Activated CD8-positive, alpha-beta memory T cell treated with anti-CD3 and anti-CD28 coated beads, Interleukin-2, amount 50 U/mL, for 4 hours (primary cell): Measurements from ENCODE around the gene ADAM19.

Experiments
- DNase-seq: peaks from one replicate; pipeline ENCODE4 v3.0.0-alpha.2; 2020

Gene ADAM19

GRCh38 chr5:157575381-157576020 is at the start of gene ADAM19:
ADAM19 (minus strand) TSS chr5:157575775; CDS start chr5:157575696, 79 bp downstream.
- peak; percentile 45 for DNase-seq

- no peak for DNase-seq
Measured at GRCh38 chr5:157624144-157624543, 48.6 kb upstream of the ADAM19 start.

GRCh38 chr5:157620776-157621175 is 45.2 kb upstream of the ADAM19 start:
- no peak for DNase-seq

GRCh38 chr5:157618191-157618765 is 42.7 kb upstream of the ADAM19 start:
- DNase-seq = no peak

- no peak for DNase-seq
Measured at GRCh38 chr5:157616785-157617184, 41.2 kb upstream of the ADAM19 start.

GRCh38 chr5:157613385-157614245 is 38.0 kb upstream of the ADAM19 start:
- no peak for DNase-seq

- DNase-seq = no peak
Measured at GRCh38 chr5:157612581-157612980, 37.0 kb upstream of the ADAM19 start.

- no peak for DNase-seq
Measured at GRCh38 chr5:157611571-157612476, 36.2 kb upstream of the ADAM19 start.

GRCh38 chr5:157610990-157611389 is 35.4 kb upstream of the ADAM19 start:
- DNase-seq = no peak

- no peak for DNase-seq
Measured at GRCh38 chr5:157608972-157609565, 33.5 kb upstream of the ADAM19 start.

GRCh38 chr5:157607371-157608161 is 32.0 kb upstream of the ADAM19 start:
- peak; percentile 51 for DNase-seq

- no peak for DNase-seq
Measured at GRCh38 chr5:157606046-157606445, 30.5 kb upstream of the ADAM19 start.

- peak; percentile 45 for DNase-seq
Measured at GRCh38 chr5:157603333-157604190, 28.0 kb upstream of the ADAM19 start.

GRCh38 chr5:157602505-157602904 is 26.9 kb upstream of the ADAM19 start:
- DNase-seq = no peak

- DNase-seq = no peak
Measured at GRCh38 chr5:157600252-157600651, 24.7 kb upstream of the ADAM19 start.

GRCh38 chr5:157599565-157599964 is 24.0 kb upstream of the ADAM19 start:
- DNase-seq = no peak

- no peak for DNase-seq
Measured at GRCh38 chr5:157598350-157598936, 22.9 kb upstream of the ADAM19 start.

GRCh38 chr5:157597277-157597676 is 21.7 kb upstream of the ADAM19 start:
- DNase-seq = no peak

GRCh38 chr5:157596487-157596886 is 20.9 kb upstream of the ADAM19 start:
- DNase-seq = no peak
